ENCODE measurements around the gene PRSS16.
"Not testable (repeated sequence)": the region's sequence is repeated elsewhere in the genome, so short reads cannot be mapped to it uniquely, and the experiment has no call there.

Gene PRSS16

DNA sequence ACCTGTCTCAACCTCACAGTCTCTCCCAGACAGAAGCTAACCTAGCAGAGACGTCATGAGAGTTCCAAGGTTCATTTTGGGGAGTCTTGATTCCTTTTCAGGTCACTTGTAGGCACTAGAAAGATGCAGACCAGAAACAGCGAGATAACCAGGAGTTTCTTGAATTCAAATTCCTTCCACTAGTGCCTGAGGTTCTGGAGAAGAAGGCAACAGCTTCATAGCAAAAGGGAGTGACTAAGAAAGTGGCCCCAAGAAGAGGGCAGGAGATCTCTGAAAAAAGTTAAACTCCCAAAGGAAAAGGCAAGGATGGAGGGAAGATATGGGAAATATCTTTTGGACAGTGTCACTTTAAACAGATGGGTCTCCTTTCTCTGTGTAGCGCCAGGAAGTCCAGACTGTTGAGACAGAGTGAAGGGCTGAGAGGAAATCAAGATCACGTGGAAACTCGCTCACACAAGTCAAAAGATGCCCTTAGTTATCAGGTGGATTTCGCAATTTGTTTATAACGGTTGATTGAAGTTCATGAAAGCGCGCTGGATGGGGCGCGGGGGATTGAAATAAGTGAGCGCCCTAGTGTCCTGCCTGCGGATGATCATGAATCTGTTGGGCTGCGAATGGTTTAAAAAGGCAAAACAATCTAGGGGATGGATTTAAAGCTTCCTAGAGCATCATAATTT is 4.8 kb upstream of the PRSS16 start:
- no peak for DNase-seq (ENCODE audit: low read depth, low spot score)

DNA sequence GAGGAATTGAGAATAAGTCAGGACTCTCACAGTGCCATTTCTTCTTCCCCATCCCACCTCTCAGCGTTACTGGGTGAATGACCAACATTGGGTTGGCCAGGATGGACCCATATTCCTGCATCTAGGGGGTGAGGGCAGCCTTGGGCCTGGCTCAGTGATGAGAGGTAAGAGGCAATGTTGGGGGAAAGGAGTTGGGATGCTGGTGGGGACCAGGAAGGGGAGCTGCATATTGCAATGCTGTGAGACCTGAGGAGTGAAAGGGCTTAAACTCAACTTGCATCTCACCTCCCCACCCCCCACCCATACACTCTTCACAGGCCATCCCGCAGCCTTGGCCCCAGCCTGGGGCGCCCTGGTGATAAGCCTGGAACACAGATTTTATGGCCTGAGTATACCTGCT is 1.3 kb downstream of the PRSS16 start:
- DNase-seq (ENCODE audit: low read depth, low spot score): no peak

DNA sequence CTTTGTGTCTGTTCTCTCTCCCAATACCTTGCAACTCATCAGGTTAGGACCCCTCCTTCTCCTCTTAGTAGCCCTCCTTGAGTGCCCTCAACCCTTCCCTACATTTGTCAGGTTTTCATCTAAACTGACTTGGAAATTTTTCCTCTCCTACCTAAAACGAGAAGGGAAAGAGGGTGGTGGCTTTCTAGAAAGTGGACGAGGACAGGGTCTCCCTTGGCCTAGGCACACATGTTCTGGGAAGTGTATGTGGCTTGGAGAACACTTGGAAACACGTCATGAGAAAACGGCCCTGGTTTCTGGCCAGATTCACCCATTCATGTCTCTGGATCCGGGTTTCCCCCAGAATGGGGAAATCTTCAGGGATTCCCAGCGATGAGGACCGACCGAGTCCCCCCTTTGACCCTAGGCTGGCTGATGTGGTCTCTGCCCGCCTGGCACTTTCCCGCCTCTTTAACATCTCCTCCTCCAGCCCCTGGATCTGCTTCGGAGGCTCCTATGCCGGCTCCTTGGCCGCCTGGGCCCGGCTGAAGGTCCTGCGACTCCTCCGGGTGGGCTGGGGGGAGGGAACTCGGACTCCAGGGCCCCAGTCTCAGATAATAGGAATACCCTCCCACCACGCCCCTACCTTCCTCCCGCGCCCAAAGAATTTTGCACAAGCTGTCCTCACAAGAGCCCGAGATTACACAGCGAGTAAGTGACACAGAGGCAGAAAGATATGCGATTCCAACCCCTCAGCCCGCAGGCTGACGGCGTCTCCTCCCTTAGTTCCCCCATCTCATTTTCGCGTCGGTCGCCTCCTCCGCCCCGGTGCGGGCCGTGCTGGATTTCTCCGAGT is 3.0 kb downstream of the PRSS16 start:
- DNase-seq (ENCODE audit: low read depth, low spot score): no peak

DNA sequence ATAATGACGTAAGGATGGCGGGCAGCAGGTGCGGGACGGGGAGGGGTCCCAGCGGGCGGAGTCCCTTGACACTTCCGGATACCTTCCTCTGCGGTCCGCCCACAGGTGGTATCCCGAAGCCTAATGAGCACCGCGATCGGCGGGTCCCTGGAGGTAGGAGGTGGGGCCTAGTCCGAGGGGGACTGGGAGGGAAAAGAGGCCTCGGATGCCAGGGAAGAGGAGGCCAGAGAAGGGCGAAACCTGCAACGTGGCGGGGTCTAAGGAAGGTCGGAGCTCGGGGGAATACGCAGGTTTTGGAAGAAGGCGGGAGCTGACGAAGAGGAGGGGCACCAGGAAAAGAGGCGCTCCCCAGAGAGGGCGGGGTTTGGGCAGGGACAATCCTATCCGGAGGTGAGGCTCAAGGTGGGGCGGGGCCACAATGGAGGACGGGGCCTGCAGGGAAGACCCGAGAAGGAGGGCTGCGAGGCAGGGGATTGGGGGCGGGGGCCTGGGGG is 3.7 kb downstream of the PRSS16 start:
- peak; percentile 92 for DNase-seq (ENCODE audit: low read depth, low spot score)

- DNase-seq (ENCODE audit: low read depth, low spot score): peak; percentile 98
Observed at GRCh38 chr6:27251606-27252251, 4.2 kb downstream of the PRSS16 start.

- no peak for DNase-seq (ENCODE audit: low read depth, low spot score)
Observed at GRCh38 chr6:27254566-27254965, 7.1 kb downstream of the PRSS16 start.

DNA sequence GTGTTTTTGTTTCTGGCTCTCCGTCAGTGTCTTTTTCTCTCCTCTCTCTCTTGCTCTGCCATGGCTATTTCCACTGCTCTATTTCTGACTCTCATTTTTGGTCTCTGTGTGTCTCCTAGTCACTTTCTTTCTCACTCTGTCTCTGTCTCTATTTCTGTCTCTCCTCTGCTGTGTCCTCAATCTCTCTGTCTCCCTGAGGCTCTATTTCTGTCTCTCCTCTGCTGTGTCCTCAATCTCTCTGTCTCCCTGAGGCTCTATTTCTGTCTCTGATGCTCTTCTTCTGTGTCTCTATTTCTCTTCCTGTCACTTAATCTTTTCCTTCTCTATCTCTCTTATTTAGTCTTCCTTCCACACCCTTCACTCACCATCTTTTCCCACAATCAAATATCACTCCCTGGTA is 8.4 kb downstream of the PRSS16 start:
- no peak for DNase-seq (ENCODE audit: low read depth, low spot score)

GRCh38 chr6:27260369-27260768 is 12.9 kb downstream of the PRSS16 start:
- peak; percentile 55 for DNase-seq (ENCODE audit: low read depth, low spot score)

DNA sequence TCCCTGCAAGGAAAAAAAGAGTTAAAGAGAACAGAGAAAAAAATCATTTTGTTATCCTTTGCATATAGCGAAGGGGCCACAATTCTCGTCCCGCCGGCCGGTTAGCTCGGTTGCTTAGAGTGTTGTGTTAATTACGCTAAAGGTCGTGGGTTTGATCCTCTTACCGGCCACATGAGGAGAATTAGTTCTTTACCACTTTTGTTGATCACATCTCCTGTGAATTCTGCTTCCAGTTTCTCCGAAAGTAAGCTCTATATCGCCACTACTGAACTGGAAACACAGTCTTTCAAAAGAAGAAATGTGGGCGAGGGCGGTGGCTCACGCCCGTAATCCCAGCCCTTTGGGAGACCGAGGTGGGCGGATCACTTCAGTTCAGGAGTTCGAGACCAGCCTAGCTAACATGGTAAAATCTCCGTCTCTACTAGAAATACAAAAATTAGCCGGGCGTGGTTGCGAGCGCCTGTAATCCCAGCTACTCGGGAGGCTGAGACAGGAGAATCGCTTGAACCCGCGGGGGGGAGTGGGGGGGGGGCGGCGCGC is 13.4 kb downstream of the PRSS16 start:
- peak; percentile 41 for DNase-seq (ENCODE audit: low read depth, low spot score)

DNA sequence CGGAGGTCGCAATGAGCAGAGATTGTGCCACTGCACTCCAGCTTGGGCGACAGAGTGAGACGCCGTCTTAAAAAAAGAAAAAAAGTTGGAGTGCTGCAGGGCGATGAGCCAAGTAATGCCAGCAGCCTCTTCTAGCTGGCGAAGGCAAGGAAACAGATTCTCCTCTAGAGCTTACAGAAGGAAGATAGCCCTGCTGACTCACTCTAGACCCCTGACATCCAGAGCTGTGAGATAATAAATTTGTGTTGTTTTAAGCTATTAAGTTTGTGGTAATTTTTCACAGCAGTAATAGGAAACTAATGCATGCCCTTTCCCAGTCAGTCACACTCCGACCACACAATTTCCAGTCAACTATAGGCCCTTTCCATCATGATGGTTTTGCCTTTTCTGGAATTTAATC is 16.4 kb downstream of the PRSS16 start:
- DNase-seq (ENCODE audit: low read depth, low spot score): no peak

DNA sequence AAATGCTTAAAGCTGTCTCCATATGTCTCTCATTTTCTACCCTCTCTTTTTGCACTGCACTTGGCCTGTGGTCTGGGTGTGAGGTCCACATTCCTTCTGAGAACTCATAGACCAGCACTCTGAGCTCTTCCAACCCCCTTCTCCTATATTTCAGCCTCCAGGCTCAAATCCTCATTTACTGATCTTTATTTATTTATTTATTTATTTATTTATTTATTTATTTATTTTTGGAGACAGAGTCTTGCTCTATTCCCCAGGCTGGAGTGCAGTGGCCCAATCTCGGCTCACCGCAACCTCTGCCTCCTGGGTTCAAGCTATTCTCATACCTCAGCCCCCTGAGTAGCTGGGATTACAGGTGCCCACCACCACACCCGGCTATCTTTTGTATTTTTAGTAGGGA is 19.5 kb downstream of the PRSS16 start:
- DNase-seq (ENCODE audit: low read depth, low spot score): not testable (repeated sequence)

GRCh38 chr6:27267857-27268434 is 20.4 kb downstream of the PRSS16 start:
- DNase-seq (ENCODE audit: low read depth, low spot score): peak; percentile 44

DNA sequence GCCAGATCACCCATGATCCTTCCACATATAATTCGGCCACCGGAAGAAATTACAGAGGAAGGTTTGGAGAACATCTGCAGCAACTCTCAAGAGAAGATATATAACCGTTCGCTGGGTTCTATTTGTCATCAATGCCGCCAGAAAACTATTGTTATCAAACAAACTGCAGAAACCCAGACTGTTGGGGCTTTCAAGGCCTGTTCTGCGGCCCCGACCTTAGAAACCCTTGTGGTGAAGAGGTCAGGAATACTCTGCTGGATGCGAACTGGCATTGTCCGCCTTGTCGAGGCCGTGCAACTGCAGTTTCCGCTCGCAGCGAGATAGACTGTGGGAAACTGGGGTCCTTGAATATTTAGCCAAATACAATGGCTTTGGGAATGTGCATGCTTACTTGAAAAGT is 21.3 kb downstream of the PRSS16 start:
- no peak for DNase-seq (ENCODE audit: low read depth, low spot score)

GRCh38 chr6:27273783-27274182 is 26.3 kb downstream of the PRSS16 start:
- DNase-seq (ENCODE audit: low read depth, low spot score): no peak

GRCh38 chr6:27275025-27275956 is 27.8 kb downstream of the PRSS16 start:
- peak; percentile 66 for DNase-seq (ENCODE audit: low read depth, low spot score)

- DNase-seq (ENCODE audit: low read depth, low spot score): peak; percentile 51
Observed at GRCh38 chr6:27279513-27280063, 32.1 kb downstream of the PRSS16 start.

DNA sequence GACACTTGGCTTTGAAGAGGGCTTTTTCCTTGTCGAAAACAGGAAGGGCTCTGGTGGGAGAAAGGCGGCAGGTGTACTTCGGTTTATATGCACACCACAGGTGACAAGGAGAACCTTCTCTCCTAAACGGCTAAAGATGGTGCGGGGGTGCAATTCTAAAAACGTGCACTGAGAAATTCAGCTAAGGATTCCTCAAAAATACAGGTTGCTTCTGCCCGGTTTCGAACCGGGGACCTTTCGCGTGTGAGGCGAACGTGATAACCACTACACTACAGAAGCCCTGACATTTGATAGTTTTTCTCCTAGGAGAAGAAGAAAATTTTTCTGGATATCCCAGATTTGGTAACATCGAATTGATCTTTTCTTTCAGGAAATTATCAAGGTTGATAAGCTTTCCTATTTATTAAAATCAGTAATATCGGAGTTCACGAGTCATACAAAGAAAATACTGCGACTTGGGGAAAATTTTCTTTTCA is 32.6 kb downstream of the PRSS16 start:
- DNase-seq (ENCODE audit: low read depth, low spot score): peak; percentile 83

DNA sequence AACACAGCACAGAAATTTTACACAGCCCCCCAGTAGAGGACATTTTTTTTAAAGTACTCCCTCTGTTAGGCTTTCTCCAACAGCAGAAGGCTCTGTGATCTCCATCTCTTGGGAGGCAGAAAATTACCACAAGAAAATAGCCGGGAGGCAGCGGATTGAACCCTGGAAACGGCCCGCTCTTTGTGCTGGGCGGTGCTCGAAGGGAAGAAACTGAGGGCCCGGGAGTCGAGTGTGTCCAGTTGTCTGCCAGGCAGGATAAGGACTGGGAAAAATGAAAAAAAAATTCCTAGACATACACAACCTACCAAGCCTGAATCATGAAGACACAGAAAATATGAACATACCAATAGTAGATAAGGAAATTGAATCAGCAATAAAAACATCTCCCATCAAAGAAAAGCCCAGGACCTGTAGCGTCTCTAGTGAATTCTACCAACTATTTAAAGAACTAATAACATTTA is 33.1 kb downstream of the PRSS16 start:
- DNase-seq (ENCODE audit: low read depth, low spot score): peak; percentile 65

DNA sequence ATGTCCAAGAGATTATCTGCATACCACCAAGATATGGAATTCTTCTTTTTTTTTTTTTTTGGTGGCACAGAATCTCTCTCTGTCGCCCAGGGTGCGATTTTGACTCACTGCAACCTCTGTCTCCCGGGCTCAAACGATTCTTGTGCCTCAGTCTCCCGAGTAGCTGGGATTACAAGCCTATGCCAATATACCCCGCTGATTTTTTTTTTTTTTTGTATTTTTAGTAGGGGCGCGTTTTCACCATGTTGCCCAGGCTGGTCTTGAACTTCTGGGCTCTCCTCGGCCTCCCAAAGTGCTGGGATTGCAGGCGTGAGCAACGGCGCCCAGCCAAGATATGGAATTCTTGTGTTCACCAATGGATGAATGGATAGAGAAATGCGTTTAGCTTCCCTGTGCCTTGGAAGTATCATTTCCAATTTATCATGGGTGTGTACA is 33.6 kb downstream of the PRSS16 start:
- DNase-seq (ENCODE audit: low read depth, low spot score): no peak

DNA sequence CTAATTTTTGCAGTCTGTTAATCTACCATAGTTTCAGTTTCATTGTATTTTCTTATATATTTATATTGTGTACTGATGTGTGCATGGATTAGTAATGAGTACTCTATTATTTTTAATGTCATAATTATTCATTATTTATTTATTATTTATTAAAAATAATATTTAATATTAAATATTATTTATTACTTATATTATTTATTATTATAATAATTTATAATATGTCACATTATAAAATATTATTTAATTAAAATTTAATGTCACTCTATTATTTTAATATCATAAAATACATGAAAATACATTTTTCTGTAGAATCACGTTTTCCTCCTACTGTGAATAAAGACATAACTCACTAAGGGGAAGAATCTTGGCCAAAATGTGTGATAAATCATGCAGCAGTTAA is 34.1 kb downstream of the PRSS16 start:
- DNase-seq (ENCODE audit: low read depth, low spot score): no peak
